ENCODE data around the gene STX17.

DNA sequence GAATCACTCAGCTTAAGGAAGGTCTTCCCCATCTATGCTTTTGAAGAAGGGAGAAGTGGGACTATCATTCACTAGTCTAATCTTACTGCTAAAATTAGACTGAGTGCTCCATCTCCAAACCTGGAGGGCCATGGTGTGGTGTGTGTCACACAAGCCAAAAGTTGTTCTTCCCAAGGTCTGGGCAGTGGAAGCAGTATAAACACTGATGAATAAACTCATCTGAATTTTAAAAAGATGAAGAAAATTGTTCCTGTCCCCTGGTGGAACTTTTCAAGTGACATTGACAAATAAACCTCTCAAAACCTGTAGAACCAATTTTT is 16.2 kb downstream of the STX17 start:
- TF ChIP-seq, protein P1, sequence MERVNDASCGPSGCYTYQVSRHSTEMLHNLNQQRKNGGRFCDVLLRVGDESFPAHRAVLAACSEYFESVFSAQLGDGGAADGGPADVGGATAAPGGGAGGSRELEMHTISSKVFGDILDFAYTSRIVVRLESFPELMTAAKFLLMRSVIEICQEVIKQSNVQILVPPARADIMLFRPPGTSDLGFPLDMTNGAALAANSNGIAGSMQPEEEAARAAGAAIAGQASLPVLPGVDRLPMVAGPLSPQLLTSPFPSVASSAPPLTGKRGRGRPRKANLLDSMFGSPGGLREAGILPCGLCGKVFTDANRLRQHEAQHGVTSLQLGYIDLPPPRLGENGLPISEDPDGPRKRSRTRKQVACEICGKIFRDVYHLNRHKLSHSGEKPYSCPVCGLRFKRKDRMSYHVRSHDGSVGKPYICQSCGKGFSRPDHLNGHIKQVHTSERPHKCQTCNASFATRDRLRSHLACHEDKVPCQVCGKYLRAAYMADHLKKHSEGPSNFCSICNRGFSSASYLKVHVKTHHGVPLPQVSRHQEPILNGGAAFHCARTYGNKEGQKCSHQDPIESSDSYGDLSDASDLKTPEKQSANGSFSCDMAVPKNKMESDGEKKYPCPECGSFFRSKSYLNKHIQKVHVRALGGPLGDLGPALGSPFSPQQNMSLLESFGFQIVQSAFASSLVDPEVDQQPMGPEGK (CRISPR knock-in tag; IDR thresholded peaks at IDR 0.05; ENCODE audit: borderline replicate concordance), result no peak
- TF ChIP-seq TSHZ2 (CRISPR knock-in tag; IDR thresholded peaks at IDR 0.05) (no peak), CREB5 (CRISPR knock-in tag; IDR thresholded peaks at IDR 0.05; ENCODE audit: low read depth) (no peak), POU6F1 (CRISPR knock-in tag; IDR thresholded peaks at IDR 0.05; ENCODE audit: borderline replicate concordance, low read depth) (no peak), CSDC2 (CRISPR knock-in tag; IDR thresholded peaks at IDR 0.05) (no peak), TCF4 (CRISPR knock-in tag; IDR thresholded peaks at IDR 0.05; ENCODE audit: borderline replicate concordance) (no peak), SNAI2 (CRISPR knock-in tag; IDR thresholded peaks at IDR 0.05) (no peak)

All from SK-N-SH treated with all-trans-retinoic acid at 6 μM for 48 hours (cell line).